Measurements from ENCODE around the gene KDM8.
A peak's percentile ranks its signal among the peaks of the same experiment; 100 is the strongest.

Gene KDM8

DNA sequence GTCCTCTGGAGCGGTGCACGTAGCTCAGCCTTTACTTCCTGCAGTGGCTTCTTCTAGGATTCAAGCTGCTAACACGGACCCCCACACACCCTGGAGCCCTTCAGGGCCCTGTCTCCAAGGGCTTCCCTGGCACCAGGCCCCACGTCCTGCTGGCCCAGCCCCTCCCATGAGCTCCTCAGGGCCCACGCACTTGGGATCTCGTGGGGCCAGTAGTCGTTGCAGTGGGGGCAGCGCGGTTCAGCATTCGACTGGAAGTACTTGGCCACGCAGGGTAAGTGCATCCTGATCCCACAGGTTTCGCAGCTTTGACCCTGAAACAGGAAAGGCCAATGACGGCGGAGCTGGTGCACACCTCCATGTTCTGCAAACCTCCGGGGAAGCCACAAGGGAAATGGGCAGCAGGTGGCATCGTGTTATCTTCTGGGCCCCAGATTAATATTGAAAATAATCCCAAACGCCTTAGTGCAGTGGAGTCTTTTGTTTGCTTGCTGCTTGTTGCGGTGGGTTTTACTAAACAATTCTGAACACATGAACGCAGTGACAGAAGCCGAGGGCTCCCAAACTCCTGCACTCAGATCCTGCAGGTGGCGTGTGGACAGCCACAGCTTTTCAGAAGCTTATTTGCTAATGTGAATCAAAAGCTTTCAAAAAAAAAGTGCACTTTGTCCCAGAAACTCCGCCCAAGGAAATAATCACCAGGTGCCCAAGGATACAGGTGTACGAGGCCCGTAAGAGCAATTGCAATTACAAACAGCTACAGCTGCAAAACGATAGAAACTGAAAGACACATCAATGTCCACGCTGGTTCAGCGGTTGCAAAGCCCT, 22.4 kb downstream of the KDM8 start:
- no peaks in the 10 kb centered on the region for H3K27me3 ChIP-seq (ENCODE audit: low read depth, low read length)
- no peaks in the 10 kb centered on the region for H3K9me3 ChIP-seq (ENCODE audit: control insufficient read depth in 1 of 2, low read length in 2 of 2)
- H3K27ac ChIP-seq (ENCODE audit: low read length): no peak overlapping the region
- peak overlapping the region in 1 of 2 donors; percentile 30 for H3K4me3 ChIP-seq (ENCODE audit: low read depth in 1 of 2, low read length in 2 of 2)
- peaks cover 0 to 23% of the 10 kb centered on the region in 2 donors for H3K4me1 ChIP-seq (ENCODE audit: control insufficient read depth in 1 of 2, insufficient read depth in 2 of 2, low read length in 2 of 2)
- peaks cover 3 to 48% of the 10 kb centered on the region in 2 donors for H3K36me3 ChIP-seq (ENCODE audit: control insufficient read depth in 1 of 2, insufficient read depth in 2 of 2, low read length in 2 of 2)

DNA sequence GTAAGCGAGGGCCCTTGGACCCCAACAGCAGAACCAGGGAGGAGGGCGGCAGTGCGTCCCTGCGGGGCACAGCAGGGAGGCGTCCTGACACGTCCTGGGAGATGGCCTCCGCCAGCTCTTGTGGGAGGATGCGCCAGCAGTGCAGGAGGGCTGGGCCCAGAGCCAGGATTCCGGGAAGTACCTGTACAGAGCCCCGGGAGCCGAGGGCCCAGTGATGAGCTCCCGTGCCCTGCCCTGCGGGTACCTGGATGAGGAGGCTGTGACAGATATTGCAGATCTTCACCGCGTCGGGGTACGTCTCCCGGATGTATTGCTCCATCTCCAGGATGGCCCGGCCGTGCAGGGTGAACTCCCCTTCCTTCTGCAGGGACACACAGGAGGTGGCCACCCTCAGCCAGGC, 23.1 kb downstream of the KDM8 start:
- Histone ChIP-seq H3K4me1 (ENCODE audit: control insufficient read depth in 1 of 2, insufficient read depth in 2 of 2, low read length in 2 of 2) (peaks cover 0 to 23% of the 10 kb centered on the region in 2 donors), H3K4me3 (ENCODE audit: low read depth in 1 of 2, low read length in 2 of 2) (peak overlapping the region in 1 of 2 donors; percentile 30), H3K27ac (ENCODE audit: low read length) (no peak overlapping the region), H3K27me3 (ENCODE audit: low read depth, low read length) (no peaks in the 10 kb centered on the region), H3K36me3 (ENCODE audit: control insufficient read depth in 1 of 2, insufficient read depth in 2 of 2, low read length in 2 of 2) (peaks cover 5 to 50% of the 10 kb centered on the region in 2 donors), H3K9me3 (ENCODE audit: control insufficient read depth in 1 of 2, low read length in 2 of 2) (no peaks in the 10 kb centered on the region)

DNA sequence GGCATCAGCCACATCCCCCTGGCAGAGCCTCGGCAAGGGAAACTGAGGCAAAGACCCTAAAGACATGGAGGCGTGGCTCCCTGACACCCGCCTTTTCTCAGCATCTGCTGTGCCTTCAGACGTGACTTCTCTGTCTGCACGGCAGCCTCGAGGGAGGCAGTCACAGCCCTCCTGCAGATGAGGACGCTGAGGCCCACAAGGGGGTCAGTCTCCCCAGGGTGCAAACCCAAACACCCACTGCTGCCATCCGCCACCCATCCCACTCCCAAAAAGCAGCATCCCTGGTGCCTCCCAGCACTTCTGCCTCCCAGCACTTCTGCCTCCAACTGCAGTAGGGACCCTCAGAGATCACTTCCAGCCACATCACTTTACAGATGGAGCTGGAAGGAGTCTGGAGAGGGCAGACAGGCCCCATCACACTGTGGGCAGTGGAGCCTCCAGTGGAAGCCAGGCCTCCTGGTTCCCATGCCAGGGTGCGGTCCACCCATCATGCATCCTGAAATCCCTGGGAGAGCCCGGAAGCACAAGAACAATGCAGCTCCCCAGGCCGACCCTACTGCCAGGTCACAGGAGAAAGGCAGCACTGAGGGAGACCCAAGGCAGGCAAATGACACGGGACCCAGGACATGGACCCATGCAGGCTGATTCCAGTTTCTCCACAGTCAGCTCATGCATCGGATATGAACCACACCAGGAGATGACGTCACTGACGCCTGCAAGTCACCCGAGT, 23.8 kb downstream of the KDM8 start:
- Histone ChIP-seq H3K4me3 (ENCODE audit: low read depth in 1 of 2, low read length in 2 of 2) (no peak overlapping the region), H3K4me1 (ENCODE audit: control insufficient read depth in 1 of 2, insufficient read depth in 2 of 2, low read length in 2 of 2) (peaks cover 0 to 18% of the 10 kb centered on the region in 2 donors), H3K27ac (ENCODE audit: low read length) (no peak overlapping the region), H3K9me3 (ENCODE audit: control insufficient read depth in 1 of 2, low read length in 2 of 2) (no peaks in the 10 kb centered on the region), H3K27me3 (ENCODE audit: low read depth, low read length) (no peaks in the 10 kb centered on the region), H3K36me3 (ENCODE audit: control insufficient read depth in 1 of 2, insufficient read depth in 2 of 2, low read length in 2 of 2) (peaks cover 5 to 55% of the 10 kb centered on the region in 2 donors)

DNA sequence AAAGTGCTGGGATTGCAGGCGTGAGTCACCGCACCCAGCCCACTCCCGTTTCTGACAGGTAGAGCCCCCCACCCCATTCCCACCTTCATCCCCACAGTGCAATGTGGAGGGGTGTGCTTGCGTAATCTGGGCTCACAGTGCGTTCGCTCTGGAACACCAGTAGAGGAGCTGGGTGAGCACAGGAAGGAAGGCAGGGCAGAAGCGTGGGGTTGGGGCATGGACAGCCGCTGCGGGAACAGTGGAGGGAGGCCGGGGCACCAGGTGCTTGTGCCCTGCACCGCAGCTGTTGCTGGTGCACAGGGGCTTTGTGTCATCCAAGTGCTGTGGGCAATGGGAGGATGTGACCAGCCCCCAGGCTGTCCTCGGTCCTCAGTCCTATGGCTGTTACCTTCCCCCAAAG, 24.7 kb downstream of the KDM8 start:
- Histone ChIP-seq H3K4me3 (ENCODE audit: low read depth in 1 of 2, low read length in 2 of 2) (no peak overlapping the region), H3K27me3 (ENCODE audit: low read depth, low read length) (no peaks in the 10 kb centered on the region), H3K9me3 (ENCODE audit: control insufficient read depth in 1 of 2, low read length in 2 of 2) (no peaks in the 10 kb centered on the region), H3K4me1 (ENCODE audit: control insufficient read depth in 1 of 2, insufficient read depth in 2 of 2, low read length in 2 of 2) (peaks cover 0 to 9% of the 10 kb centered on the region in 2 donors), H3K36me3 (ENCODE audit: control insufficient read depth in 1 of 2, insufficient read depth in 2 of 2, low read length in 2 of 2) (peaks cover 12 to 64% of the 10 kb centered on the region in 2 donors), H3K27ac (ENCODE audit: low read length) (no peak overlapping the region)

DNA sequence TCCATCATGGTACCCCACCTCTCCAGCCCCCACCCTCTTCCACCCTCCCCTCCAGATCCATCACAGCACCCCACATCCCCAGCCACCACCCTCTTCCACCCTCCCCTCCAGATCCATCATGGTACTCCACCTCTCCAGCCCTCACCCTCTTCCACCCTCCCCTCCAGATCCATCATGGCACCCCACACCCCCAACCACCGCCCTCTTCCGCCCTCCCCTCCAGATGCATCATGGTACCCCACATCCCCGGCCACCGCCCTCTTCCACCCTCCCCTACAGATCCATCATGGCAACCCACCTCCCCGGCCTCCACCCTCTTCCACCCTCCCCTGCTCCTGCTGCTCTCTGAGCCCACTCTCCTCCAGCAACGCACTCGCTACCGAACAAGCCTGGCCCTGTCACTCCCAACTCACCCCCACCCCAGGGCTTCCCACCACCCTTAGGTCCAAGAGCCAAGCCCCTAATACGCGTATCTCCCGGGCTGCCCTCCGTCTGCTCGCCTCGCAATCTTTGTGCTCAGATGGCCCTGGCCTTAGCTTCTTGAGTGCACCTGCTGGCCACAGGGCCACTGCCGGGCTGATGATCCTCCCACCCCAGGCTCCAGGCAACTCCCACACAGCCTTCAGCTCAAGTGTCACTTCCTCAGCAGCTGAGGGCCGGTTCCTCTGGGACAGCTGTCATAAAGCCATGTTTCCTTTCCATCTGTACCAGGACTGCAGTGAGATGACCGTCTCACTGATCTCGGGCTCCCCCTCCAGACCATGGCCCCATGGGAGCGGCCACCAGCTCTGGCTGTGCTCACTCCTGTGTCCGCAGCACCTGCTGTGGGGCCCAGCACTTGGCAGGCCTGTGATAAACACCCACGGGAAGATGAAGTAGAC, 25.5 kb downstream of the KDM8 start:
- Histone ChIP-seq H3K36me3 (ENCODE audit: control insufficient read depth in 1 of 2, insufficient read depth in 2 of 2, low read length in 2 of 2) (peaks cover 12 to 67% of the 10 kb centered on the region in 2 donors), H3K4me3 (ENCODE audit: low read depth in 1 of 2, low read length in 2 of 2) (no peak overlapping the region), H3K27me3 (ENCODE audit: low read depth, low read length) (no peaks in the 10 kb centered on the region), H3K27ac (ENCODE audit: low read length) (no peak overlapping the region), H3K4me1 (ENCODE audit: control insufficient read depth in 1 of 2, insufficient read depth in 2 of 2, low read length in 2 of 2) (peaks cover 0 to 6% of the 10 kb centered on the region in 2 donors), H3K9me3 (ENCODE audit: control insufficient read depth in 1 of 2, low read length in 2 of 2) (no peaks in the 10 kb centered on the region)

DNA sequence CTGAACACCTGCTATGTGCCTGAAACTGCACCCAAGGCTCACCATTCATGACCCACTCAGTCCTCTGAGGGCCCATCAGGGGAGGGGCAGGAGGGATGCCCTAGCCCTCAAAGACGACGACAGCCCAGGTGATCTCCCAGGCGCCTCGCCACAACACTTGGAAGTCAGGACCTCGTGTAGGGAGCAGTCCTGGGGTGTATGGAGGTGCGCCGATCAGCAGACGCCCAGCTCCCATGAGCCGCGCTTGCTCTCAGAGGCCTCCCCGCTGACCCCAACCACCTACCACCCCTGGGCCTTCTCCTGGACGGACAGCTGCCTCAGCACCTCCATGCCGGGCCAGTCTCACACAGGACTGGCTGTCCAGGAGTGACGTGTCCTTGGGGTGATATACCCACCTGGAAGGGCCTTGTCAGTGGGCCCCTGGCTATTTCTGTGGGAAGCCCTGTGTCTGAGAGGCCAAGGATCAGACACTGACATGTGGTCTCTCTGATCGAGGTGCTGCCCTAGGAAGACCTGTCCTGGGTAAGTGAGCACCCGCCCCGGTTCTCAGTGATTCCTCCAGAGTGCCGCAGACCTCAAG, 26.7 kb downstream of the KDM8 start:
- H3K9me3 ChIP-seq (ENCODE audit: control insufficient read depth in 1 of 2, low read length in 2 of 2): no peaks in the 10 kb centered on the region
- H3K4me3 ChIP-seq (ENCODE audit: low read depth in 1 of 2, low read length in 2 of 2): no peak overlapping the region
- peaks cover 0 to 6% of the 10 kb centered on the region in 2 donors for H3K4me1 ChIP-seq (ENCODE audit: control insufficient read depth in 1 of 2, insufficient read depth in 2 of 2, low read length in 2 of 2)
- no peaks in the 10 kb centered on the region for H3K27me3 ChIP-seq (ENCODE audit: low read depth, low read length)
- H3K27ac ChIP-seq (ENCODE audit: low read length): no peak overlapping the region
- peaks cover 12 to 61% of the 10 kb centered on the region in 2 donors for H3K36me3 ChIP-seq (ENCODE audit: control insufficient read depth in 1 of 2, insufficient read depth in 2 of 2, low read length in 2 of 2)

DNA sequence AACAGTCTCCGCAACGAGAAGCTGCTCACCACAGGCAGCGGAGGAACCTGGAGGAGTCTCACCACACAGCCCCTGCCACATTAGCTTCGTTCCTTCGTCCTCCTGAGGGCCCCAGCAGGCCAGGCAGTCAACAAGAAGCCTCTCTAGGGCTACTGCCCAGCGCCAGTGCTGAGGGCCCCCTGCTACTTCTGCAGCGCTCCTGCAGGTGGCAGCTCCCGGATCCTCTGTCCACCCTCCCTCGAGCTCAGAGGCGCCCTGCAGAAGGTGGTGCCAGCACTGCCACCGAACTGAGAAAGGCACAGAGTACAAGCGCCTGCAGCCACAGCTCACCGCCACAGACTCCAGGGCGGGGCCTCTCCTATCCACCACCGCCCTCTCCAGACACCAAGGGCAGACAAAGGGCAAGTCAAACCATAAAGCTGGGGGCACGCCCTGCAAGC, 27.3 kb downstream of the KDM8 start:
- Histone ChIP-seq H3K9me3 (ENCODE audit: control insufficient read depth in 1 of 2, low read length in 2 of 2) (no peaks in the 10 kb centered on the region), H3K4me1 (ENCODE audit: control insufficient read depth in 1 of 2, insufficient read depth in 2 of 2, low read length in 2 of 2) (peaks cover 5 to 12% of the 10 kb centered on the region in 2 donors), H3K27ac (ENCODE audit: low read length) (no peak overlapping the region), H3K4me3 (ENCODE audit: low read depth in 1 of 2, low read length in 2 of 2) (no peak overlapping the region), H3K27me3 (ENCODE audit: low read depth, low read length) (no peaks in the 10 kb centered on the region), H3K36me3 (ENCODE audit: control insufficient read depth in 1 of 2, insufficient read depth in 2 of 2, low read length in 2 of 2) (peaks cover 12 to 55% of the 10 kb centered on the region in 2 donors)

DNA sequence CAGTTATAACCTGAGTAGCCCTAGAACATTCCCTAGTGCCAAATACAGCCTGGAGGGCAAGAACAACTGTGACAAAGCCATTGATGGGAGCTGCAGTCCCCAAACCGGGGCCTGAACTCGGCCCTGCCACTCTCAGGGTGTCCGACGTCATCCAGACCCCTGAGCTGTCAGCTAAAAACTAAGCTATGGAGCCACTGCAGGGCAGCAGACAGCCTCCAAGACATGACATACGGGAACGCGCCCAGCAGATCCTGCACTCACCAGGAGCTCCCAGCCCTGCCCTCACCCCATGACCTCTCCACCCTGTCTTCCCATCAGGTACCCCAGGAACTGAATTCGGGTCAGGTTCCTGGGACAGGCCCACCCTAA, 28.4 kb downstream of the KDM8 start:
- H3K27ac ChIP-seq (ENCODE audit: low read length): no peak overlapping the region
- H3K36me3 ChIP-seq (ENCODE audit: control insufficient read depth in 1 of 2, insufficient read depth in 2 of 2, low read length in 2 of 2): peaks cover 12 to 44% of the 10 kb centered on the region in 2 donors
- peaks cover 9 to 17% of the 10 kb centered on the region in 2 donors for H3K4me1 ChIP-seq (ENCODE audit: control insufficient read depth in 1 of 2, insufficient read depth in 2 of 2, low read length in 2 of 2)
- no peaks in the 10 kb centered on the region for H3K9me3 ChIP-seq (ENCODE audit: control insufficient read depth in 1 of 2, low read length in 2 of 2)
- no peak overlapping the region for H3K4me3 ChIP-seq (ENCODE audit: low read depth in 1 of 2, low read length in 2 of 2)
- no peaks in the 10 kb centered on the region for H3K27me3 ChIP-seq (ENCODE audit: low read depth, low read length)

DNA sequence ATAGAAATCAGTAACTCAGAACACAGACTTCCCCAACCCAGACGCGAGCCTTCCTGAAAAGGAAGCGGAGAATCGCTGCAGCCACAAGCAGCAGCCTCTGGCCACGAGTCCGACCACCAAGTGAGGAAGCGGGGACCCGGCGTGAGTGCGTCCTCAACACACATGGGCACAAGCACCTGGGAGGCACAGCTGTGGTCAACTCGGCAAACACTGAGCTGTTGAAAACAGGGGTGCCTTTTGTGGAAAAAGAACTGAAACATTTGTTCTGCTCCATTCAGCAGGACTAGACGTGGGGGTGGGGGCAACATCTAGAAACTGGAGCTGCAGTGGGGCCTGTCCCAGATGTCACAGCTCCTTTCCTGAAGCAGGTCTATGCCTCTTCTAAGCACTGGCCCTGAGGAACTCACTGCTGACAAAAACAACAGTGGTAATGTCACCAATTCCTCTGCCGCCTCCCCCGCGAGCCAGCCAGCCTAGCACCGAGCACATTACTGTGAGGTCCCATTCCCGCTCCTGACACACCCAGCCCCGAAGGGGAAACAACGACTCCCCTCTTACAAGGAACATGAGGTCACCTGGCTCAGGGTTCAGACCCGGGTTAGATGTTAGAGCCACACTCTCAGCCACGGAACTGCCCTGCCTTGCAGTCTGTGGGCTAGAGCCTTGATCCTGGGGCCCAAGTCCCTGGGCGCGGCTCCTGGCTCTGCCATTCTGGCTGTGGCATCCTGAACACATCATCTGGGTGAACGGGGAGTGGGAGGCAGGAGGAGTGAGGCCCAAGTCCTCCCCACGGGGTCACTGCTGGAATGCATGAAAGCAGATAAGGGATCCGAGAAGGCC, 29.0 kb downstream of the KDM8 start:
- Histone ChIP-seq H3K27ac (ENCODE audit: low read length) (no peak overlapping the region), H3K4me1 (ENCODE audit: control insufficient read depth in 1 of 2, insufficient read depth in 2 of 2, low read length in 2 of 2) (peaks cover 9 to 17% of the 10 kb centered on the region in 2 donors), H3K4me3 (ENCODE audit: low read depth in 1 of 2, low read length in 2 of 2) (no peak overlapping the region), H3K9me3 (ENCODE audit: control insufficient read depth in 1 of 2, low read length in 2 of 2) (no peaks in the 10 kb centered on the region), H3K27me3 (ENCODE audit: low read depth, low read length) (no peaks in the 10 kb centered on the region), H3K36me3 (ENCODE audit: control insufficient read depth in 1 of 2, insufficient read depth in 2 of 2, low read length in 2 of 2) (peaks cover 12 to 42% of the 10 kb centered on the region in 2 donors)

DNA sequence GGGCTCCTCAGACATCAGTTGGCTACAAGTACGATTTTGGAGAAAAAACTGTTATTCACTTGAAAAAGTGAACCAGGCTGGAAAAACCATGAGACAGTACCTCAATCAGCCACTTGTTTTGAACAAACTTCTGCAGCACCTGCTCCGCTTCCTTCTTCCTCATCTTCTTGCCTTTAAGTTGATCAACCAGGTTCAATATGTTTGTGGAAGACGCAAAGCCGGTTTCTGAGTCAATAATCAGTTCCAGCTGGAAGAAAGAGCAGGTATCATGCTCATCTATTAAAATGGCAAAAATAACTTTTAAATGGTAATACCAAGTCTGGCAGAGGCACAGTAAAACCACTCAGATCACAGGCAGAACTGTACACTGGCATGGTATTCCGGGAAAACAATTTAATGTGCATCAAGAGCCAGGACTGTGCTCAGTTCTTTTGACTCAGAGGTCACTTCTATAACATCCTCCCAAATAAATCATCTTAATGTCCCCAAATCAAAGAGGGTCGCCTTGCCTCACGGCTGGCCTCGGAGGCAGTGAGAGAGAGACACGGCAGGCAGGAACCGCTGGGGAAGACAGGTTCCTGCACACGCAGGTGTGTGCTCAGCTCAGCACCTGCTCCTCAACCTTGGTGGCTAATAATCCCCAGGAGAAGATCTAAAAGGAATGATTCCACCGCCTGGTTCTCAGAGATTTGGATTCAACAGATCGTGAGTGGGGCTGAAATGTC, 29.7 kb downstream of the KDM8 start:
- H3K4me3 ChIP-seq (ENCODE audit: low read depth in 1 of 2, low read length in 2 of 2): no peak overlapping the region
- no peaks in the 10 kb centered on the region for H3K9me3 ChIP-seq (ENCODE audit: control insufficient read depth in 1 of 2, low read length in 2 of 2)
- H3K27ac ChIP-seq (ENCODE audit: low read length): no peak overlapping the region
- H3K27me3 ChIP-seq (ENCODE audit: low read depth, low read length): no peaks in the 10 kb centered on the region
- H3K36me3 ChIP-seq (ENCODE audit: control insufficient read depth in 1 of 2, insufficient read depth in 2 of 2, low read length in 2 of 2): peaks cover 12 to 42% of the 10 kb centered on the region in 2 donors
- H3K4me1 ChIP-seq (ENCODE audit: control insufficient read depth in 1 of 2, insufficient read depth in 2 of 2, low read length in 2 of 2): peaks cover 9 to 17% of the 10 kb centered on the region in 2 donors
